Brain microvascular endothelial cell (primary cell): ENCODE measurements around the gene TAS1R3.

ENCODE experiments used
- DNase-seq: peaks from one replicate; pipeline ENCODE4 v3.0.0-alpha.2; 2020
- H3K27ac ChIP-seq: fragments of 250-450 bp; sonication (Bioruptor Pico); 2 replicates; pipeline ENCODE4 v1.5.1; 2020; ENCODE audit warnings: mild to moderate bottlenecking, moderate library complexity
- H3K27me3 ChIP-seq: fragments of 250-450 bp; sonication (Bioruptor Pico); replicated peaks from 2 replicates; pipeline ENCODE4 v1.5.1; 2020; ENCODE audit warnings: mild to moderate bottlenecking
- H3K36me3 ChIP-seq: fragments of 250-450 bp; sonication (Bioruptor Pico); replicated peaks from 2 replicates; pipeline ENCODE4 v1.5.1; 2020; ENCODE audit warnings: mild to moderate bottlenecking
- H3K4me3 ChIP-seq: 2 replicates; pipeline ENCODE4 v1.5.1; 2011; ENCODE audit warnings: low read depth, mild to moderate bottlenecking, control low read depth, low read length, moderate library complexity
- CTCF ChIP-seq: IDR thresholded peaks from 2 replicates; pipeline ENCODE4 v1.5.1; 2011; ENCODE audit warnings: low read depth, mild to moderate bottlenecking, moderate library complexity, low read length, control low read depth, inconsistent platforms; ENCODE audit errors: missing control alignments
- in situ Hi-C: cut with HindIII; loops from 2 replicates; pipeline ENCODE4 v1.10.0; 2017; ENCODE audit warnings: low sequenced_read_pairs, low pct_ligation_motif_present

The TAS1R3 gene

DNA sequence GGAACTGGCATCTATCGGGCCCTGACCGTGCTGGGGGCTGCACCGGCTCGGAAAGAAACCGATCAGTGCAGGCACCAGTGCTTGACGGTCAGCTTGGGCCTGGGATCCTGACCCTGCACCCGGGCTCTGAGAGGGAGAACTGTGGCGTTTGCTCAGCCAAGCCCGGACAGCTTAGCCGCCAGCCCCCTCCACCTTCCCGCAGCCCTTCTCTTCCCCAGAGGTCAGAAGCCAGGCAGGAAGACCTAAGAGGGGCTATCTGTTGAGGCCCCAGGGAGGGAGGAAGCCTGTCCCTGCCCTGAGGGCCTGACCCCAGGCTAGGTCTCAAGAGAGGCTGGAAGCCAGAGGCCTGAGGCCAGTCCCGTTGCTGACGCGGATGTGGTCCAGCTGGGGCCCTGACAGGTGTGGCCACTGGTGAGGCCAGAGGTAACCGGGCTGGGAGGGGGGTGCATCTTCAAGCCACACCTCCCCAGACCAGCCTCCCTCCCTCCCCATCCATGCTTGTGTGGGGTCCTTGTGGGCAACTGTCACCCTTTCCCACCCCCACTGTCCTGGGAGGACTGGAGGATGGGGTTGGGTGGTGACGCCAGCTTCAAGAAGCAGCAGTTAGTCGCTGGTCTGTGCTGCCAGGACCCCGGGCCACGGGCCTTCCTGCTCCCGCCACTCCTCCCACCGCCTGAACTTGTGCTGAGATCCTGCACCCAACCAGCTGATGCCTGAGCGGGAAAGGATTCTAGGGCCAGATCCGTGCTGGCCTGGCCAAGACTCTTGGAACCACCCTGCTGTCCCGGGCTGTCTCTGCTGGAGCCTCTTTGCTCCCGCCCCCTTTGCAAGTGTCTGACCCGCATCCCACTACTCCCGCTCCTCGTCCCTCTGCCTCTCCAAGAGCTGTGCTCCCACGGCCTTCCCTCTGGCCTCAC is 20.7 kb downstream of the TAS1R3 start:
- no peak overlapping the region for H3K27ac ChIP-seq
- no peaks in the 10 kb centered on the region for H3K27me3 ChIP-seq
- no peak for DNase-seq
- in situ Hi-C loops, result no loop called here
- no peak overlapping the region for H3K4me3 ChIP-seq
- peaks cover 8% of the 10 kb centered on the region for H3K36me3 ChIP-seq
- no peak for TF ChIP-seq CTCF

- H3K27ac ChIP-seq, result no peak overlapping the region
- TF ChIP-seq CTCF, result no peak
- no peaks in the 10 kb centered on the region for H3K27me3 ChIP-seq
- no peak overlapping the region for H3K4me3 ChIP-seq
- peaks cover 8% of the 10 kb centered on the region for H3K36me3 ChIP-seq
- no peak for DNase-seq
- in situ Hi-C loops, result no loop called here
Observed at GRCh38 chr1:1352786-1353388, 21.8 kb downstream of the TAS1R3 start.

- no peak overlapping the region for H3K27ac ChIP-seq
- in situ Hi-C loops, result no loop called here
- no peak overlapping the region for H3K4me3 ChIP-seq
- no peak for DNase-seq
- H3K36me3 ChIP-seq, result peaks cover 8% of the 10 kb centered on the region
- H3K27me3 ChIP-seq, result no peaks in the 10 kb centered on the region
- no peak for TF ChIP-seq CTCF
Observed at GRCh38 chr1:1353389-1354151, 22.5 kb downstream of the TAS1R3 start.

- no peak overlapping the region for H3K27ac ChIP-seq
- peaks cover 8% of the 10 kb centered on the region for H3K36me3 ChIP-seq
- no peak for TF ChIP-seq CTCF
- in situ Hi-C loops, result no loop called here
- H3K27me3 ChIP-seq, result no peaks in the 10 kb centered on the region
- no peak for DNase-seq
- H3K4me3 ChIP-seq, result no peak overlapping the region
Observed at GRCh38 chr1:1354271-1355247, 23.5 kb downstream of the TAS1R3 start.

DNA sequence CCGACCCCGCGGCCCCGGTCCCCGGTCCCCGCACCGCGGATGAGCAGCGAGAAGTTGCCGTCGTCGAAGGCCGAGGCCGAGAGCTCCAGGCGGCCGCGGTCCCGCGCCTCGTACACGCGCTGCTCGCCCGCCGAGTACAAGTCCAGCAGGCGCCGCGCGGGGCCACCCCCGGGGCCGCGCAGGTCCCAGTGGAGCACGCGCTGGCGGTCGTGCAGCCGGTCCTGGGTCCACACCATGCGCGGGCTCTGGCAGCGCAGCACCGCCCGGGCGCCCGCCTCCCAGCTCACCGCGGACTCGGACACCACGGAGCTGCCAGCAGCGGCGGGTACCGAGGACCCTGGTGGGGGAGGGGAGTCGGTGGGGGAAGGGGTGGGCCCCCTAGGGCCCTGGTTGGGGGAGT is 24.3 kb downstream of the TAS1R3 start:
- no peak for DNase-seq
- in situ Hi-C loops, result no loop called here
- Histone ChIP-seq H3K27me3 (no peaks in the 10 kb centered on the region), H3K4me3 (peak overlapping the region; percentile 26), H3K27ac (no peak overlapping the region), H3K36me3 (peaks cover 8% of the 10 kb centered on the region)
- no peak for TF ChIP-seq CTCF
